ENCODE measurements around the gene MACC1. TPM values are rescaled to one million over a fixed set of nuclear protein-coding genes. Genes with fewer than 3 reads are reported as not detected.
"Not testable (repeated sequence)": the region's sequence is repeated elsewhere in the genome, so short reads cannot be mapped to it uniquely, and the experiment has no call there.

The MACC1 gene
- total and polyA plus RNA-seq, 9 of the 15 experiments (the other 6 are each of a cell fraction or from before 2014, with no cell fraction given), result 5.9 to 30.2 (median 10.4) TPM

- TF ChIP-seq, protein P1, sequence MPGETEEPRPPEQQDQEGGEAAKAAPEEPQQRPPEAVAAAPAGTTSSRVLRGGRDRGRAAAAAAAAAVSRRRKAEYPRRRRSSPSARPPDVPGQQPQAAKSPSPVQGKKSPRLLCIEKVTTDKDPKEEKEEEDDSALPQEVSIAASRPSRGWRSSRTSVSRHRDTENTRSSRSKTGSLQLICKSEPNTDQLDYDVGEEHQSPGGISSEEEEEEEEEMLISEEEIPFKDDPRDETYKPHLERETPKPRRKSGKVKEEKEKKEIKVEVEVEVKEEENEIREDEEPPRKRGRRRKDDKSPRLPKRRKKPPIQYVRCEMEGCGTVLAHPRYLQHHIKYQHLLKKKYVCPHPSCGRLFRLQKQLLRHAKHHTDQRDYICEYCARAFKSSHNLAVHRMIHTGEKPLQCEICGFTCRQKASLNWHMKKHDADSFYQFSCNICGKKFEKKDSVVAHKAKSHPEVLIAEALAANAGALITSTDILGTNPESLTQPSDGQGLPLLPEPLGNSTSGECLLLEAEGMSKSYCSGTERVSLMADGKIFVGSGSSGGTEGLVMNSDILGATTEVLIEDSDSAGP (CRISPR knock-in tag; IDR thresholded peaks at IDR 0.05), result no peak
- TF ChIP-seq, protein P2, sequence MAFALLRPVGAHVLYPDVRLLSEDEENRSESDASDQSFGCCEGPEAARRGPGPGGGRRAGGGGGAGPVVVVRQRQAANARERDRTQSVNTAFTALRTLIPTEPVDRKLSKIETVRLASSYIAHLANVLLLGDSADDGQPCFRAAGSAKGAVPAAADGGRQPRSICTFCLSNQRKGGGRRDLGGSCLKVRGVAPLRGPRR (CRISPR knock-in tag; IDR thresholded peaks at IDR 0.05), result no peak
- TF ChIP-seq, protein P3, sequence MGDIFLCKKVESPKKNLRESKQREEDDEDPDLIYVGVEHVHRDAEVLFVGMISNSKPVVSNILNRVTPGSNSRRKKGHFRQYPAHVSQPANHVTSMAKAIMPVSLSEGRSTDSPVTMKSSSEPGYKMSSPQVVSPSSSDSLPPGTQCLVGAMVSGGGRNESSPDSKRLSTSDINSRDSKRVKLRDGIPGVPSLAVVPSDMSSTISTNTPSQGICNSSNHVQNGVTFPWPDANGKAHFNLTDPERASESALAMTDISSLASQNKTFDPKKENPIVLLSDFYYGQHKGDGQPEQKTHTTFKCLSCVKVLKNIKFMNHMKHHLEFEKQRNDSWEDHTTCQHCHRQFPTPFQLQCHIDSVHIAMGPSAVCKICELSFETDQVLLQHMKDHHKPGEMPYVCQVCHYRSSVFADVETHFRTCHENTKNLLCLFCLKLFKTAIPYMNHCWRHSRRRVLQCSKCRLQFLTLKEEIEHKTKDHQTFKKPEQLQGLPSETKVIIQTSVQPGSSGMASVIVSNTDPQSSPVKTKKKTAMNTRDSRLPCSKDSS (IDR thresholded peaks at IDR 0.05; ENCODE audit: low read depth, partially characterized antibody), result peak; percentile 63
- TF ChIP-seq FOXP1 (CRISPR knock-in tag; IDR thresholded peaks at IDR 0.05) (no peak), ZFP36 (IDR thresholded peaks at IDR 0.05; ENCODE audit: low read depth, low read length, partially characterized antibody) (peak; percentile 47)
- TF ChIP-seq, protein P4, sequence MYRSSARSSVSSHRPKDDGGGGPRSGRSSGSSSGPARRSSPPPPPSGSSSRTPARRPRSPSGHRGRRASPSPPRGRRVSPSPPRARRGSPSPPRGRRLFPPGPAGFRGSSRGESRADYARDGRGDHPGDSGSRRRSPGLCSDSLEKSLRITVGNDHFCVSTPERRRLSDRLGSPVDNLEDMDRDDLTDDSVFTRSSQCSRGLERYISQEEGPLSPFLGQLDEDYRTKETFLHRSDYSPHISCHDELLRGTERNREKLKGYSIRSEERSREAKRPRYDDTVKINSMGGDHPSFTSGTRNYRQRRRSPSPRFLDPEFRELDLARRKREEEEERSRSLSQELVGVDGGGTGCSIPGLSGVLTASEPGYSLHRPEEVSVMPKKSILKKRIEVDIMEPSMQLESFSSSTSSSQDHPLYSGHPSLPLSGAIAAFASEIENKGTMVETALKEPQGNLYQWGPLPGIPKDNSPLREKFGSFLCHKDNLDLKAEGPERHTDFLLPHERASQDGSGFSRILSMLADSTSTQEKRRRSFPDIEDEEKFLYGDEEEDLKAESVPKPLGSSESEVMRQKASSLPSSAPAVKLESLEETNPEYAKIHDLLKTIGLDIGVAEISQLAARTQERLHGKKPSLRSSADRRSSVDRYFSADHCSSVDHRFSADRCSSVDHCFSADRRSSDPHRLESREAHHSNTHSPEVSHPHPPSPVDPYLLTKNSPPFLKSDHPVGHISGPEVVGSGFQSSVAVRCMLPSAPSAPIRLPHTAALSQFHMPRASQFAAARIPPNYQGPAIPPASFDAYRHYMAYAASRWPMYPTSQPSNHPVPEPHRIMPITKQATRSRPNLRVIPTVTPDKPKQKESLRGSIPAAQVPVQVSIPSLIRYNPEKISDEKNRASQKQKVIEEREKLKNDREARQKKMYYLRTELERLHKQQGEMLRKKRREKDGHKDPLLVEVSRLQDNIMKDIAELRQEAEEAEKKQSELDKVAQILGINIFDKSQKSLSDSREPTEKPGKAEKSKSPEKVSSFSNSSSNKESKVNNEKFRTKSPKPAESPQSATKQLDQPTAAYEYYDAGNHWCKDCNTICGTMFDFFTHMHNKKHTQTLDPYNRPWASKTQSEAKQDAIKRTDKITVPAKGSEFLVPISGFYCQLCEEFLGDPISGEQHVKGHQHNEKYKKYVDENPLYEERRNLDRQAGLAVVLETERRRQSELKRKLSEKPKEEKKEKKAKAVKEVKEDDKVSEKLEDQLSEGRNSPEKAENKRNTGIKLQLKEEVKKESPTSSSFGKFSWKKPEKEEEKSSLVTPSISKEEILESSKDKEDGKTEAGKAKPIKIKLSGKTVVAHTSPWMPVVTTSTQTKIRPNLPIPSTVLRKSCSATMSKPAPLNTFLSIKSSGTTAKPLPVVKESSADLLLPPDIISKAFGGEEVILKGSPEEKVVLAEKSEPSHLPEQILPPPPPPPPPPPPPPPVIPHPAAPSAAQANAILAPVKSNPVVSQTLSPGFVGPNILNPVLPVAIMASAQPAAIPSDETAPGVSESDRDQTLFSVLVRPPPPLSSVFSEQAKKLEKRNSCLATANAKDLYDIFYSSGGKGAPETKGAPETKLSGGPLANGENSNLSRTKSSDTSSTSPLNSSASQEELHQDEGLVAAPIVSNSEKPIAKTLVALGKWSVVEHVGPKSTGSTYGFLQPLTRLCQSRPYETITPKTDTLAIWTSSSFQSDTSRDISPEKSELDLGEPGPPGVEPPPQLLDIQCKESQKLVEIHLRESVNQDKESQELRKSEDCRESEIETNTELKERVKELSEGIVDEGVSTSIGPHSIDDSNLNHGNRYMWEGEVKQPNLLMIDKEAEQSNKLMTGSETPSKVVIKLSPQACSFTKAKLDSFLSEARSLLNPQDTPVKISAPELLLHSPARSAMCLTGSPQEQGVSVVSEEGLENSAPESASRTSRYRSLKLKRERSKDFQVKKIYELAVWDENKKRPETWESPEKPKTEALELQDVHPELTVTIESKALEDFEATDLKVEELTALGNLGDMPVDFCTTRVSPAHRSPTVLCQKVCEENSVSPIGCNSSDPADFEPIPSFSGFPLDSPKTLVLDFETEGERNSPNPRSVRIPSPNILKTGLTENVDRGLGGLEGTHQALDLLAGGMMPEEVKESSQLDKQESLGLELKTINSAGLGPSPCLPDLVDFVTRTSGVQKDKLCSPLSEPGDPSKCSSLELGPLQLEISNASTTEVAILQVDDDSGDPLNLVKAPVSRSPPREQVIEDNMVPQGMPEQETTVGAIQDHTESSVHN (IDR thresholded peaks at IDR 0.05; ENCODE audit: borderline replicate concordance in 1 of 2, low read depth in 1 of 2), result no peak
Observed at GRCh38 chr7:20208651-20209307, 8.4 kb downstream of the MACC1 start (continued).

GRCh38 chr7:20207811-20208210 is 9.4 kb downstream of the MACC1 start:
- POLR2A ChIA-PET; H3K4me2 ChIP-seq (ENCODE audit: insufficient read depth, low read length); H3K27me3 ChIP-seq (ENCODE audit: control insufficient read depth in 2 of 2, insufficient read depth in 2 of 2, low read length in 2 of 2); H3K9ac ChIP-seq (ENCODE audit: insufficient read depth in 1 of 2, low read depth in 2 of 2, low read length in 2 of 2); DNase-seq (ENCODE audit: extremely low read depth in 1 of 4, low spot score in 3 of 4); in situ Hi-C loops (cut with MboI); H4K20me1 ChIP-seq (replicated peaks; ENCODE audit: control insufficient read depth, insufficient read depth, low read length); FAIRE-seq; intact Hi-C loops (cut with micrococcal nuclease); H3K9me1 ChIP-seq (ENCODE audit: control insufficient read depth, insufficient read depth, low read length); H2AFZ ChIP-seq (ENCODE audit: low read depth, low read length); ATAC-seq; BruUV-seq (replicated peaks); H3K27ac ChIP-seq (ENCODE audit: extremely low read depth, low read depth, low read length); H3K4me3 ChIP-seq: not testable (repeated sequence)
- WGBS (ENCODE audit: insufficient coverage, low coverage, missing lambda C conversion rate), result 100% methylated on average over 2 of the region's 2 CpGs
- H3K9me3 ChIP-seq (replicated peaks; ENCODE audit: control insufficient read depth, insufficient read depth, low read depth, low read length), result peaks cover 27% of the 10 kb centered on the region
- H3K79me2 ChIP-seq (ENCODE audit: control insufficient read depth, insufficient read depth, low read length), result peaks cover 66% of the 10 kb centered on the region
- H3K36me3 ChIP-seq (ENCODE audit: control insufficient read depth, insufficient read depth, low read length), result peaks cover 11% of the 10 kb centered on the region
- peaks cover 5 to 17% of the 10 kb centered on the region in 2 experiments; a peak in 4 of 5 replicates for H3K4me1 ChIP-seq (replicated peaks in 1 of 2; ENCODE audit: control insufficient read depth in 2 of 2, insufficient read depth in 2 of 2, low read length in 2 of 2)
- CTCF ChIA-PET (ENCODE audit: low intra/inter-chr PET ratio), result interaction anchor here (0.6 kb wide), 1 partner anchor 454 kb away, joined by 3 read pairs; no protein-coding TSS in a partner anchor
